GM18519 (cell line): ENCODE measurements around the gene RTN4IP1.
"Not testable (repeated sequence)": the region's sequence is repeated elsewhere in the genome, so short reads cannot be mapped to it uniquely, and the experiment has no call there.

ENCODE experiments used
- ATAC-seq: cut with Tn5 transposase; IDR thresholded peaks from one replicate; pipeline ENCODE4 v1.9.1; 2021; ENCODE audit warnings: mild to moderate bottlenecking, moderate library complexity; ENCODE audit not compliant: unreplicated experiment, low FRiP score

The RTN4IP1 gene

DNA sequence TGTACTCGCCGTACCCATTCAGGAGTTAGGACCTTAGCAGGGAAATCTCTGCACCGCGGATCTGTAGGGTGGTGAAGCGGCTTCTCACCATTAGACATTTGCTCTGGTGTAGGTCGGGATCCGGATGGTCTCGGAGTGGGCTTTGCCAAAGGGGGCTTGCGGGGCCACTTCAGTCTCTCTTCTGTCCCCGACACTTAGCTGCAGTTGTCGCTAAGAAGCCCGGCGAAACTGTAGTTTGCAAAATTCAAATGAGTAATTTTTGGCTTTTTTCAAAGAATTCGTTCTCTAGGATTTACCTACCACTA, 513 bp upstream of the RTN4IP1 start:
- no peak for ATAC-seq

DNA sequence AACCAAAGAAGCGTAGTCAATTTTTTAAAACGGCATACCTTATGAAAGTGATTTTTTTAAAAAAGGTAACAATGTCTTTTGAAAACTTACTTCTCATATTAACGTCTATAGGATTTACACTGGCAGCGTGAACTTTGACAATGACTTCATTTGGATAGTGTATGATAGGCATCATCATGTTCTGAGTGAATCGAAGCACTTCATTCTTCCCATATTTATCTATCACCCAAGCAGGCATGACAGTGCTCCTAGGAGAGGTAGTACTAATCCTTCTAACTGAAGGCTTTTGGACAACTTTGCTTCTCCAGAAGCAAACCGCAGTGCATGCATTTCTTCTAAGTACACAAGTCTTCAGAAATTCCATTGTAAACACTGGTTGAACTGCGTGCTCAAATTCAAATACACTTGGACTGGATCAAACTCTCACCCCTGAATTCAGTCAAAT, 618 bp downstream of the RTN4IP1 start:
- no peak for ATAC-seq

DNA sequence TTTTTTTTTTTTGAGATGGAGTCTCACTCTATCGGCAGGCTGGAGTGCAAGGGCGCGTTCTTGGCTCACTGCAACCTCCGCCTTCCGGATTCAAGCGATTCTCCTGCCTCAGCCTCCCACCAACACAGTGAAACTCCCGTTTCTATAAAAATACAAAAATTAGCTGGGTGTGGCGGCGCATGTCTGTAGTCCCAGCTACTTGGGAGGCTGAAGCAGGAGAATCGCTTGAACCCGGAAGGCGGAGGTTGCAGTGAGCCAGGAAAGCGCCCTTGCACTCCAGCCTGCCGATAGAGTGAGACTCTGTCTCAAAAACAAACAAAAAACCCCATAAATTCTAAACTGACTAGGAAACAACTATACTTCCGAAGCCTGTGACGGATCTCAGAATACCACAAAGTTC, 1.5 kb downstream of the RTN4IP1 start:
- ATAC-seq: not testable (repeated sequence)

DNA sequence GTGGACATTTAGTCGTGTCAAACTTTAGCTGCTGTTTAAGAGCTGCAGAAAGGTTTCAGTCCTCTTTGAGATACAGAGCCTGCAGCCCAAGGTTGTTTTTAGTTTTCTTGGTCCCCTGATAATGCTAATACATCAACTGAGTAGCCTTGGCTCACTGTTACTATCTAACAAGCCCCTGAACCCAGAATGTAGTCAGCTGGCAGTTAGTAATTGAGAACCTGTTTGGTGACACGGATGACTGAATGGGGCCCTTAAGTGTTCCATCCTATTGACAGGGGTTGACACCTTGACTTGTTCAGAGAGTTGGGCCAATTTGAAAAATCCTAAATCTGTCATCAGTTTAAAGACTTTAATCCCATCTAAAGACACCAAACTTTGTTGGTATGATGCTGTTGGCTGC, 2.8 kb downstream of the RTN4IP1 start:
- no peak for ATAC-seq

DNA sequence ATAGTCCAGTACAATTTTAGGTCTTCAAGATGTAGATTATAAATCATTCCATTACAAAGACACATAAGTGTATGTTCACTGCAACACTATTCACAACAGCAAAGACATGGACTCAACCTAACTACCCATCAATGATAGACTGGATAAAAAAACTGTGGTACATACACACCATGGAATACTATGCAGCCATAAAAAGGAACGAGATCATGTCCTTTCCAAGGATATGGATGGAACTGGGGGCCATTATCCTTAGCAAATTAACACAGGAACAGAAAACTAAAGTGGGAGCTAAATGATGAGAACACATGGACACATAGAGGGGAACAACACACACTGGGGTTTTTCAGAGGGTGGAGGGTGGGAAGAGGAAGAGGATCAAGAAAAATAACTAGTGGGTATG, 6.3 kb downstream of the RTN4IP1 start:
- ATAC-seq: no peak

DNA sequence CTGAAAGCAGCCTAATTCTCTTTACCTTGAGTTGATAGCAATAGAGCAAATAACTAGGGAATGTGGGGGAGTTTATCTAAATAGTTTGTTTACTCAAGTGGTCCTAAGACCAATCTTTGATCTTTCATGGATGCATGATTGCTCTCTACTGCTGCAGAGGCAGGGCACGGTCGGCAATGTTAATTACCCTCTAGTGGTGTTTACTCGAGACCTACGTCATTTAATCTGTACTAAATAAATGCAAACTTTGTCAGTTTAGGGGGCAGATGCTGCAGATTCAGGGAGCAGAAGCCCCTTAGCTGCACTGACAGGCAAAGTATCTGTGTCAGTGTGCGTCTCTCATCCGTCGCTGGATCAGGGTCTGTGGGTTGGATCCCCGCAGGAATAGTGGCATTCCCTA, 6.9 kb downstream of the RTN4IP1 start:
- ATAC-seq: no peak

DNA sequence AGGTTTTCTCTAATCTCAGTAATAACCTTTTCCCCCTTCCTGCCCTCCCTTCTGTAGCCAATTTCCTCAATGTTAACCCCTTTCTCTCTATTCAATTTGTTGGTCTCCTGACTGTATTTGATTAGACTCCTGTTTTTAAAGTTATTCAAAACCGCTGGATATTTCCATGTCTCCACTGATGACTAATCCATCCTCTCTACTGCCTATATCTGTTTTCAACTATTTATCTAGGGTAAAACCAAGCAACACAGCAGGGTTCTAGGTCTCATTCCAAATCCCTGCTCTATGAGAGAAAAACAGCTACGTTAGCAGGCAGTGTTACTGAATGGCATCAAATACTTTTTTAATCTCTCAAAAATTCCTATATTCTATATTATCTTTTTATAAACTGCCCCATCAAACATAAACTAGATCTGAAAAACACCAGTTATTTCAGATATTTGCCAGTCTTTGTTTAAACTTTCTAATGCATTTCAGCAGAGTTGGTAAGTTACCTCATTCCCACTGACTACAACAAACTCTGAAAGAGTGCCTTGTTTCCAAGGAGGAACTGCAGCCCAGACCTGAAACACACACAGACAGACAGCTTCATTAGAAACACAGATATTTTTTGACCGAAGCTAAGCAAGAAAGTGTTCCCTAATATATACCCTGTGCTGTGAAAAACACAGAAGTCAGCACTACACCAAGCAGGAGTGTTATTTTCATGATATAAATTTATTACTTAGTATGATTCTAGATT, 8.2 kb downstream of the RTN4IP1 start:
- ATAC-seq: no peak

DNA sequence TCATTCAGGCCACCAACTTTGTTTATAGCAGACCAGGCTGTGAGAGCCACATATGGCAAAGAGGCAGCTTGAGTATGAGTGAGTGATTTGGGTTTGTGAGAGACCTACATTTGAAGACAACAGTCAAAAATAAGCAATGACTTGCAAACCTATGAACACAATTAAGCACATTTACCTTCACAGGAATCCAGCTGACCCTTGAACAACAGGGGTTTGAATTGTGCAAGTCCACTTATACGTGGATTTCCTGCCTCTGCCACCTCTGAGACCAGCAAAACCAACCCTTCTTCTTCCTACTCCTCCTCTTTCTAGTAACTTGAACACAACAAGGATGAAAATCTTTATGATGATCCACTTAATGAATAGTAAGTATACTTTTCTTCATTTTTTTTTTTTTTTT, 10.1 kb downstream of the RTN4IP1 start:
- ATAC-seq: no peak

DNA sequence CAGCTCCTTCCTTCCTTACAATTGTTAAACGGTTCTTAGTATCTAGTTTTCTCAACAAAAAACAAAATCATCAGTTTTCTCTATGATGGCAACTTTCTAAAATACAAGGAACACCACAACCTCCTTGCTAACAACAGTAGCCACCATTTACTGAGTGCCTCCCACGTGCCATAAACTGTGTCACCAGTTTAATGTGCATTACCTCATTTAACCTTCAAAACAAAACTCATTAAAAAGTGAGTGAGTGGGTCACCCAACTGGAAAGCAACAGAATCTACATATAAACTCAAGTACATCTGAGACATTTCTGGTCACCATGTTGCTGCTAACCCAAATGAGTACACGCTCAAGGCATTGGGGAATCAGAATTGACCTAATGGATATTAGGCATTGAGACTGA, 11.0 kb downstream of the RTN4IP1 start:
- ATAC-seq: no peak

DNA sequence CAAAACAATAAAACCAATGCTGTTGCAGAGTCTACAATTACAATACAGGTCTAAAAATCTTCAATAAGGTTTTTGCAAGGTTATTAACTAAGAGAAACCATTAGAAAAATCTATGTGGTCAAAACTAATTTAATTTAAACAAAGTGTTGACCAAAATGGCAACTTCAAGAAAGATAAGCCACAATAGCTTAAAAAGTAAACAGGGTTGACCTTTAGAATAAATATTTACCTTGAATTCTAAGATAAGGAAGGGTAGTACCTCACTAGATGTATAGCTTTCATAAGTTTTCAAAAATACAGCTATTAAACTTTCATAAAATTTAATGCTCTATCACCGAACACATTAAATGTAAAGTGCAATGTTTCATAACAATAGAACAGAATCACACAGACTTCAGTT, 11.4 kb downstream of the RTN4IP1 start:
- no peak for ATAC-seq

DNA sequence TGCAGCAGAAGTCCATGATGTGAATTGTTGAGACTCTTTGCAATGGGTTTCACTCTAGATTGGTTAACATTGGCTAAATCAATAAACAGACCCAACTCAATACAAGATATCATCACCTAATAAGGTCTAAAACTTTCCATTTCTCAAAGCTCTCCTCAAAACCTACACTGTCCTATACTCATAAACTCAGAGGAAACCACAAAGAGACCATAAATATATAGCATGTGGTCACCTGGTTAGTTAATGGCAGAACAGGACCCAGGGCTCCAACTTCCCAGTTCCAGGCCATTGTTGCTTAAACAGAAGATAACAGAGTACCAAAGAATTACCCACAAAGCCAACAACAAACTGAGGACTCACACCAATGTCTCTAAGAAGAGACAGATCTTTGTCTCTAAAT, 12.0 kb downstream of the RTN4IP1 start:
- ATAC-seq: no peak

DNA sequence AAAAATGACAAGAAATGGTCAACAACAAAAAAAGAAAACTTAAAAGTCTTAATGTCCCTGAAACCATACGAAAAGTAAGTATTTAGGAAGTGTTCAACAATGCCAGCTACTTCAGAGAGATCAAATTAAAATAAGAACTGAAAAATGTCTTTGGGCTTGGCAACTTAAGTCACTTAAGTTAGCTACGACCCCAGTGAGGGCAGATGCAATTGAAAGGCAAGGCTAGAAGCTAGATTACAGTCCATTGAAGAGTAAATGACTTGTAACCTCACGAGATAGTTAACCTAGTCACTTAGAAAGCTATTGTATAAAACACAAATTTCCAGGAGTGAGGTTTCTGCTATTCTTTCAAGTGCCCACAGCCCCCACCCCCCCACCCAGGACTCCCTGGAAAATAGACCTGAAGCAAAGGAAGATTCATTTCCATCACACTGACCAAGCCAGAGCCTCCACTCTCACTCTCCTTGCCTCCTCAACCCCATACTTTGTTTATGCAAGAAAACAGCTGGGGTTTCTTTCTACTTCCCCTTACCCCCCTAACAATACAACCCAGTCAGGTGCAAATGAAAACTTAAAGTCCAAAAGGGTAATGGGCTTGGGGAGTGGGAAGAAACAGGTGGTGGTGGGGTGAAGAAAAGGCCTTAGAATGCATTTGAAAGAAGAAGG, 14.6 kb downstream of the RTN4IP1 start:
- ATAC-seq: no peak

DNA sequence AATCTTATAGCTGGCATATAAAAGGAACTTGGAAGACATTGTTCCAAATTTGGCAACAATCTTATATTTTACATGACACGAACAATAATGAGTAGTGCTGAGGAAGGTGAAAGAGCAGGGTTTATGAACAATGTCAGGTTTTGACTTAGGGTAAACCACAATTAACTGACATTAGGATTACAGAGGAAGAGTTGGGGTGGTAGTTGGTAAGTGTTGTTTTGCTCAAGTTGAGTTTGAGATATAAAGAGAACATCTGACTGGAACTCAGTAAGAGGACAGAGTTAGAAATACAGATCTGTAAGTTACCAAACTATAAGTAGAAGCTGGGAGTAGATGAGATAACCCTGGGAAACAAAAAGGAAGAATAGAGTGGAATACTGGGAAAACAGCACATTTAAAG, 15.1 kb downstream of the RTN4IP1 start:
- no peak for ATAC-seq

DNA sequence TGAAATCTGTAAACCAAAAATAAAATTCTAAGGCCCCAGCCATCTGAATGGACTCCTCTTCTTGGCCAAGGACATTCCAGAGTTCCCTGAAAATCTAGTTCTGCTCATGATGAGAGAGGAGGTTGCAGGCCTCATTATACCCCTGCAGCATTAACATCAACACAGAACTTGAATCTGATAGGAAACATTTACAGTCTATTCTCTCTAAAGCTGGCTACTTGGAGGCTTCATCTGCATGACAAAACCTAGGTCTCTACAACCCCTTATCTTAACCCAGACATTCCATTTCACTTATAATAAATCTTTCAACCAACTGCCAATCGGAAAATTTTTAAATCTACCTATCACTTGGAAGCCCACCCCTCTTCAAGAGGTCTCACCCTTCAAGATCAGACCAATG, 15.7 kb downstream of the RTN4IP1 start:
- ATAC-seq: no peak

DNA sequence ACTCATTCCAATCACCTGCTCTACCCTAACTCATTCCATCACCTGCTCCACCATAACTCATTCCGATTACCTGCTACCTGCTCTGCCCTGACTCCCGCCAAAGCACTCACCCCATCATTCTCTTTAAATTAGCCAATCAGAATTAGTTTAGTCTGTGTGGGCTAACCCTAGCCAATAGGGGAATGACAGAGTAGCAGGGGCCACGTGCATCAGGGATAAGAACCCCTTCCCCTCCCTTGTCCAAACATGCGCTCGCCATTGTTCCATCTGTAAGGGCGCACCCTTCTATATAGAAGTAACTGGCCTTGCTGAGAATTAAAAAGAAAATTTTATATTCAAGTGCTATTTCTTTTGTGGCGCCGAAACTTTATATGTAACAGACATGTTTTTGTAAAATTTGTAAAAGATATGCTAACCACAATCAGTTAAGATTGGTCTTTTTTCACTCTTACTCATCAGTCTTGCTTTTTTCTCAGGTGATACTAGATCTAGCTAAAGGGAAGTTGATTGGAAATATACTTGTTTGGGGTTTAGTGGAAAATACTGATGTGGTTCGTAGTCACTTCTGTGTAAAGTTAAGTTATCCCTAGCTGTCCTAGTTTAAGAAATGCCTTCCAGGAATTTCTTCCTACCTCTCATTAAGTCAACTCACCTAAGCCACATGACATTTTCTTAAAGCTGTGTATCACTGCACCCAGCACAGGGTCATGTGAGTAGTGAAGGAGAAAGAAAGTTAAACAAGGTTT, 16.5 kb downstream of the RTN4IP1 start:
- ATAC-seq: no peak

DNA sequence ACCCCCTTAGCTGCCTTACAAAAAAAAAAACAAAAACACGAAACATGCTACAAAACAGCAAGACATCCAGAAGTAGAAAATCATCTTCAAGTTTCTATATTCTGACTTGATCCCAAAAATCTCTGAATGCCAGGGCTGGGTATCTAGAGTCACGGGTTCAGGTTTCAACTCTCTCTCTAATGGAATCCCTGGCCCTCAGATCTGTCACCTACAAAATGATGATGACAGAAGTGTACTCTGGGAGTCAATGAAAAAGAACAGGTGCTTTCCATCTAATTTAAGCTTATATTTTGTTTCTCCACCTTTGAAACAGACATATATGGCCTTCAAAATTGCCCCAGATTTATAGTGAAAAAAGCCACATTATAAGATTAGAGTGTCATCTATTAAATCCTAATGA, 18.3 kb downstream of the RTN4IP1 start:
- no peak for ATAC-seq

DNA sequence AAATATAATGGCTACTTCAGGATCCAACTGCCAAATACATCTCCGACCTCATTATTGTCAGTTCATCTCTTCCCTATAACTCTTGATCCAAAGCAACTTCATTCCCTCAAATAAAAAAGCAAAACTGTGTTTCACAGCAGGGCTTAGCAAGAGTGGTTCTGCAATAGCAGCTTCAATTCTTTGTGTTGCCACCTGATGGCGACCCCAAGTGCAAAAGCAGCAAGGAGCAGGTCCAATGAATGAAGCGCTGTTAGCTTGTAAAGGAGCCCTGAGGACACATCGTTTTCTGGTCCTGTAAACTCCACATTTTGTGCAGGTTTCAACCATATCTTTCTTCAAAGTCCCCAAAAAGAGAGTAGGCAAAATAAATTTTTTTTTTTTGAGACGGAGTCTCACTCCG, 19.6 kb downstream of the RTN4IP1 start:
- ATAC-seq: no peak

DNA sequence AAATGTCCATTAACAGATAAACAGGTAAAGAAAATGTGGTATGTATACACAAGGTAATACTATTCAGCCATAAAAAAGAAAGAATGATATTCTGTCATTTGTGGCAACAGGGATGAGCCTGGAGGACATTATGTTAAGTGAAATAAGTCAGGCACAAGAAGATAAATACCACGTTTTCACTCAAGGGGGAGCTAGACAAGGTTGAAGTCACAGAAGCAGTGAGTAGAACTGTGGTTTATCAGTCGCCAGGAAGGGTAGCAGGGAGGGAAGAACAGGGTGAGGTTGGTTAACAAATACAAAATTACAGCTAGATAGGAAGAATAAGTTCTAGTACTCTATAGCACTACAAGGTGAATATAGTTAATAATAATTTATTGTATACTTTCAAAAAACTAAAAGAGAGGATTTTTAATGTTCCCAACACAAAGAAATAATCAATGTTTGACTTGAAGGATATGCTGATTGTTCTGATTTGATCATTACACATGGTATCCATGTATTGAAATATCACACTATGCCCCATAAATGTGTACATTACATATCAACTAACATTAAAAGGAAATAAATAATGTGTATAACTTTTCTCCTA, 21.1 kb downstream of the RTN4IP1 start:
- peak; percentile 77 for ATAC-seq

DNA sequence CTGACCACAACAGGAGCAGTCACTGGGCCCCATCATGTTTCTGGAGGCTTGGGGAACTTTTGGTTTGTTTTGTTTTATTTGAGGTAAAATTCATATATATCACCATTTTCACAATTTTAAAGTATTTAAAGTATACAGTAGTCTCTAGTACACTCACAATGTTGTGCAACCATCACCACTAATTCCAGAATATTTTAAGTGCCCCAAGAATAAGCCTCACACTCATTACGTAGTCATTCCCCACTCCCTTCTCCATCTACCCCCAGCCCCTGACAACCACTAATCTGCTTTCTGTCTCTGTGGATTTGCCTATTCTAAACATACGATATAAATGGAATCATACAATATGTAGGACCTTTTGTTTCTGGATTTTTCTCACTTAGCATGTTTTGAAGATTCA, 29.0 kb downstream of the RTN4IP1 start:
- no peak for ATAC-seq

DNA sequence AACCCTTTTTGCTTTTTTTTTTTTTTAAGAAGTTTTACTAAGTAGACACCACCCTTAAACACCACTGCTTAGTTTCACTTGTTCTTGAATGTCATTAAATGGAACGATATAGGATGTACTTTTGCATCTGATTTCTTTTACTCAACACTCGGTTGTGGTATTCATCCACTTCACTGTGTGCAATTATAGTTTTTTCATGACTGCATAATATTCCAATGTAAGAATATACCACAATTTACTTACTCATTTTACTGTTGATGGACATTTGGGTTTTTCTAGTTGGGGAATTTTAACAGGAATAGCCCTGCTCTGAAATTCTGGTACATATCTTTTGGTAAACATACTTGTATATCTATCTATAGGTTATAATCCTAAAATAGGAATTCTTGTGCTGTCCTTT, 29.9 kb downstream of the RTN4IP1 start:
- ATAC-seq: no peak

DNA sequence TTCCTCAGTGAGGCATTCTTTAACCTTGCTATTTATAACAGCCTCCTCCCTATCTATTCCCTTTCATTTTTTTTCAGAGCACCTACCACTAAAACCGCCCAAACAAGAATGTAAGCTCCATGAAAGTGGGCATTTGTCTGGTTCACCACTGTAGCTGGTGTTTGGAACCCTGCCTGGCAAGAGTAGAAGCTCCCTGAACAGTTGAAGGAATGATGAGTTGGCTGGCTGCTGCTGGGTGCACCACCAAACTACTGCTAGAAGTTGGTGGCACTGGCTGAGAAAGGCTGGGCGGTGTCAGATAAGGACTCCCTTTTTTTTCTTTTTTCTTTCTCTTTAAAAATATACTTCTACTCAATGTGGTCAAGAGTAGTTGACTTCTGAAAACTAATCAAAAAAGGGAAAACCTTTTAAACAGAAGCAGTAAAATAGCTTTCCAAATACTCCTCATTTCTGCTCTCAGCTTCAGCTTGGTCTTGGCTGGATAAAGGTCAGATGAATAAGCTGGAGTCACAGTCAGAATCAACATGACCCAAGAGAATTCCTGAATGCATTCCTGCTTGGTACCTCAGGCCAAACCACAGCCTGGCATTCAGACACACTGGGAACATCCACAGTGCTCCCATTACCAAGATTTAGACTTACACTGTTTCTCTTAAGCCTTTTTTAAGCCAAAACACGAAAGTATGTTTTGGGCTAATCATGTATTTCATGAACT, 38.0 kb downstream of the RTN4IP1 start:
- ATAC-seq: no peak
